PC-3 (cell line): ENCODE data around the gene RIC8B. TPM values are rescaled to one million over a fixed set of nuclear protein-coding genes. Genes with fewer than 3 reads are reported as not detected.

ENCODE experiments used
- ATAC-seq: fragments of 200-7000 bp; cut with Tn5 transposase; 2 replicates; pipeline ENCODE4 v1.9.1; 2020; ENCODE audit warnings: mild to moderate bottlenecking, moderate library complexity
- BruUV-seq: library from RNA; stranded (reverse); fragments of 400-500 nt; replicated peaks from 2 replicates; lab custom pipeline; 2021; lab: Mats Ljungman, UMichigan
- CTCF ChIA-PET: fragments of 300-600 bp; sonication (Branson Sonifier 250); formaldehyde crosslinking; loops from one replicate; lab custom pipeline; 2022; ENCODE audit warnings: antibody characterized with exemption; lab: Charles Lee
- POLR2A ChIA-PET: fragments of 300-600 bp; sonication (Branson Sonifier 250); formaldehyde crosslinking; loops from one replicate; lab custom pipeline; 2022; ENCODE audit warnings: antibody characterized with exemption; ENCODE audit not compliant: unreplicated experiment; lab: Charles Lee
- DNase-seq: peaks from one replicate; pipeline ENCODE4 v3.0.0-alpha.2; 2015
- H2AFZ ChIP-seq: fragments of 300-600 bp; sonication (generic); 2 replicates; pipeline ENCODE4 v1.6.0; 2016; ENCODE audit warnings: antibody characterized with exemption, low read length
- H3F3A ChIP-seq: fragments of 300-600 bp; sonication (generic); one replicate; pipeline ENCODE4 v1.6.0; 2017; ENCODE audit warnings: antibody characterized with exemption, low read length, control low read depth, mild to moderate bottlenecking; ENCODE audit not compliant: unreplicated experiment
- H3K27ac ChIP-seq: fragments of 300-600 bp; sonication (generic); 2 replicates; pipeline ENCODE4 v1.5.1; 2016; ENCODE audit warnings: mild to moderate bottlenecking, low read length
- H3K27me3 ChIP-seq: fragments of 300-600 bp; sonication (generic); 2 replicates; pipeline ENCODE4 v1.6.1; 2016; ENCODE audit warnings: low read length, mixed read lengths
- H3K36me3 ChIP-seq: fragments of 300-600 bp; sonication (generic); 2 replicates; pipeline ENCODE4 v1.6.1; 2016; ENCODE audit warnings: low read depth, mixed run types, low read length, mixed read lengths
- H3K4me1 ChIP-seq: fragments of 300-600 bp; sonication (generic); 2 replicates; pipeline ENCODE4 v1.5.1; 2016; ENCODE audit warnings: low read length; ENCODE audit not compliant: insufficient read depth
- H3K4me2 ChIP-seq: fragments of 300-600 bp; sonication (generic); 2 replicates; pipeline ENCODE4 v1.6.0; 2016; ENCODE audit warnings: low read length
- H3K4me3 ChIP-seq: fragments of 300-600 bp; sonication (generic); 2 replicates; pipeline ENCODE4 v1.5.1; 2016; ENCODE audit warnings: mild to moderate bottlenecking, low read length, mixed read lengths
- H3K79me2 ChIP-seq: fragments of 300-600 bp; sonication (generic); 2 replicates; pipeline ENCODE4 v1.6.1; 2017; ENCODE audit warnings: low read length, mixed read lengths
- H3K9ac ChIP-seq: fragments of 300-600 bp; sonication (generic); 2 replicates; pipeline ENCODE4 v1.6.0; 2016; ENCODE audit warnings: mild to moderate bottlenecking, low read length
- H3K9me2 ChIP-seq: fragments of 300-600 bp; sonication (generic); replicated peaks from 2 replicates; pipeline ENCODE4 v1.6.1; 2016; ENCODE audit warnings: mixed run types, low read length, mixed read lengths
- H3K9me3 ChIP-seq: fragments of 300-600 bp; sonication (generic); 2 replicates; pipeline ENCODE4 v1.6.1; 2016; ENCODE audit warnings: low read length, mixed read lengths
- H4K20me1 ChIP-seq: fragments of 300-600 bp; sonication (generic); 2 replicates; pipeline ENCODE4 v1.6.1; 2016; ENCODE audit warnings: low read length, mixed read lengths
- CTCF ChIP-seq: fragments of 300-600 bp; sonication (generic); conservative IDR thresholded peaks from 2 replicates; pipeline ENCODE4 v1.5.1; 2017; ENCODE audit warnings: antibody characterized with exemption, low read depth, mild to moderate bottlenecking, low read length
- EZH2 ChIP-seq: fragments of 300-600 bp; sonication (generic); IDR thresholded peaks from one replicate; pipeline ENCODE4 v1.6.1; 2017; ENCODE audit warnings: antibody characterized with exemption, mild to moderate bottlenecking, low read length; ENCODE audit not compliant: unreplicated experiment
- EZH2phosphoT487 ChIP-seq: fragments of 300-600 bp; sonication (generic); IDR thresholded peaks from 2 replicates; pipeline ENCODE4 v1.6.1; 2018; ENCODE audit warnings: mild to moderate bottlenecking, antibody characterized with exemption, low read length, borderline replicate concordance
- intact Hi-C: fragments of 100-400 bp; cut with micrococcal nuclease; formaldehyde crosslinking; loops from 2 replicates; pipeline ENCODE4 v1.9.0; 2023
- total RNA-seq: library from RNA; depleted of rRNA; stranded (reverse); fragments of >200 nt; gene quantifications from 2 replicates; pipeline ENCODE4 v1.2.3, GENCODE V29; 2014

Gene RIC8B
- total RNA-seq, 1 experiment from 2014 or later: 8.6 TPM

DNA sequence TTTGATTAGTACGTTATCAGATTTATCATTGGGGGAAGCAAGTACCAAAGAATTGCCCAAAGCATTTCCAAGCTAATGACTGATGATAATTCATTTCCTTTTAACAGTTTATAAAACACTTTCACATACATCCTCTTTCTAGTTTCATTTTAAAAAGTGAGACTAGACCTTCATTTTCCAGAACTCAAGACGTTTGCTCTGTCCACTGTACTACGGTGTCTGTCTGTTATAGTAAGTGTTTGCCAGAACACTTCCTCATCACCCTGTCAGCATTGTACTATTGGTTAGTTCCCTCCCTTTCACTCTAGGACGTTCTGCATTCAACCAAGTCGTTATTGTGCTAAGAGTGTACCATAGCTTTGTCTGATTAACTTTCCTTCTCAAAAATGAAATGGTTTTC lies 99.5 kb downstream of the RIC8B start:
- no TSS peak for BruUV-seq
- Histone ChIP-seq H3K4me3 (no peak overlapping the region), H2AFZ (no peak overlapping the region), H3K4me1 (peaks cover 13% of the 10 kb centered on the region), H3K27me3 (no peaks in the 10 kb centered on the region), H4K20me1 (no peaks in the 10 kb centered on the region), H3K79me2 (no peaks in the 10 kb centered on the region), H3K36me3 (peaks cover 11% of the 10 kb centered on the region; the same call in 1 of the 2 replicates), H3K9me3 (no peaks in the 10 kb centered on the region), H3K9me2 (no peaks in the 10 kb centered on the region), H3F3A (no peaks in the 10 kb centered on the region), H3K4me2 (no peak overlapping the region), H3K9ac (no peak overlapping the region), H3K27ac (no peak overlapping the region)
- DNase-seq (no peak), ATAC-seq (no peak)
- ChIA-PET CTCF (no interaction called here), POLR2A (no interaction called here)
- intact Hi-C loops: no loop called here
- TF ChIP-seq CTCF: no peak

GRCh38 chr12:106878804-106879203 lies 104.3 kb downstream of the RIC8B start:
- ATAC-seq (no peak), DNase-seq (no peak)
- no peak overlapping the region for H3K27ac ChIP-seq
- no peak overlapping the region for H2AFZ ChIP-seq
- H3K4me3 ChIP-seq: no peak overlapping the region
- H3K27me3 ChIP-seq: no peaks in the 10 kb centered on the region
- POLR2A ChIA-PET: no interaction called here
- H3K36me3 ChIP-seq: peaks cover 3% of the 10 kb centered on the region; the same call in 1 of the 2 replicates
- H3K9me2 ChIP-seq: no peaks in the 10 kb centered on the region
- no peak overlapping the region for H3K4me2 ChIP-seq
- no peaks in the 10 kb centered on the region for H3K79me2 ChIP-seq
- H4K20me1 ChIP-seq: no peaks in the 10 kb centered on the region
- no peaks in the 10 kb centered on the region for H3K9me3 ChIP-seq
- BruUV-seq: no TSS peak
- intact Hi-C loops: no loop called here
- TF ChIP-seq CTCF: no peak
- TF ChIP-seq EZH2phosphoT487: no peak
- no peak for TF ChIP-seq EZH2
- CTCF ChIA-PET: no interaction called here
- no peaks in the 10 kb centered on the region for H3F3A ChIP-seq
- no peaks in the 10 kb centered on the region for H3K4me1 ChIP-seq
- no peak overlapping the region for H3K9ac ChIP-seq

GRCh38 chr12:106879612-106880011 lies 105.1 kb downstream of the RIC8B start:
- Histone ChIP-seq H2AFZ (no peak overlapping the region), H3K4me3 (no peak overlapping the region), H3K9me3 (no peaks in the 10 kb centered on the region), H3K9me2 (no peaks in the 10 kb centered on the region), H3K27me3 (no peaks in the 10 kb centered on the region), H3F3A (no peaks in the 10 kb centered on the region), H3K27ac (no peak overlapping the region), H3K36me3 (peaks cover 3% of the 10 kb centered on the region; the same call in 1 of the 2 replicates), H3K4me2 (no peak overlapping the region), H3K9ac (no peak overlapping the region), H4K20me1 (no peaks in the 10 kb centered on the region), H3K4me1 (no peaks in the 10 kb centered on the region), H3K79me2 (no peaks in the 10 kb centered on the region)
- no peak for TF ChIP-seq EZH2
- TF ChIP-seq CTCF: no peak
- no peak for TF ChIP-seq EZH2phosphoT487
- DNase-seq (no peak), ATAC-seq (no peak)
- ChIA-PET POLR2A (no interaction called here), CTCF (no interaction called here)
- intact Hi-C loops: no loop called here
- no TSS peak for BruUV-seq
